GM21423 (cell line): ENCODE results near the gene TANGO2.

Experiments used
- ATAC-seq: cut with Tn5 transposase; IDR thresholded peaks from one replicate; pipeline ENCODE4 v1.9.1; 2021; ENCODE audit warnings: mild to moderate bottlenecking, moderate library complexity; ENCODE audit not compliant: unreplicated experiment

The TANGO2 gene

DNA sequence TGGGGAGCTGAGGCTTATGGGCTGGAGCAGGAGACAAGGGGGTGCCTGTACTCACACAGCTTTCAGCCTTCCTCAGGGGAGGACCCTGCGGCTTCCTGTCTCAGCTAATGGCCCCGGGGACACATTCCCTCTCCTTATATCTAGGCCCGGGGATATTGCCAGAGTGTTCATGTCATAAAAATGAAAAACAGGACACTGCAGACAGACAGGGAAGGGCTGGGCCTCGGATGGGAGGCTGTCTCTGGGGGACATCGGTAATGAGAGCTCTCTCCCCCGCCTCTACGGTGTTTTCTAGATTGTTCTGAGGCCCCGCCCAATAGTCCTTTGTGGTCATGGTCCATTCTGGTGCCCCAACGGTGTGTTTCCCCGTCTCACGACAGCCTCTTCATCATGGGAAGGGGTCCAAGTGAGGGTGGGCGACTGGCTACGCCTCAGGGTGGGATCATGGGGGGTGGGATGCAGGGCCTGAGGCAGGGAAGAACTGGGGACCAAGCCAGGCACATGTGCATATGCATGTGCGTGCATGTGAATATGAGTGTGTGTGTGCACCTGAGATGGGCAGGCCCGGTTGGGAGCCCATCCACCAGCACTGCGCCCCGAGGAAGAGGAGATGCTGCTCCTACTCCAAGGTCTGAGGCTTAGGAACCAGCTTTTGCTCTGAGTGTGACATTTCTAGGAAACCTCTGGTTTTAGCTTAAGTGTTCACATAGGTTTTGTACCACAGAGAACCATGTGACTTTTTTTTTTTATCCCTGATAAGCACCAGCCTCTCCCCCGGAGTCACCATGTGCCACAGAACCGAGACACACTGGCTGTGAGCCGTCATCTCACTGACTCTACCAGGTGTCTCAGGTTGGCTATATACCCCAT, 9.6 kb upstream of the TANGO2 start:
- ATAC-seq = no peak

DNA sequence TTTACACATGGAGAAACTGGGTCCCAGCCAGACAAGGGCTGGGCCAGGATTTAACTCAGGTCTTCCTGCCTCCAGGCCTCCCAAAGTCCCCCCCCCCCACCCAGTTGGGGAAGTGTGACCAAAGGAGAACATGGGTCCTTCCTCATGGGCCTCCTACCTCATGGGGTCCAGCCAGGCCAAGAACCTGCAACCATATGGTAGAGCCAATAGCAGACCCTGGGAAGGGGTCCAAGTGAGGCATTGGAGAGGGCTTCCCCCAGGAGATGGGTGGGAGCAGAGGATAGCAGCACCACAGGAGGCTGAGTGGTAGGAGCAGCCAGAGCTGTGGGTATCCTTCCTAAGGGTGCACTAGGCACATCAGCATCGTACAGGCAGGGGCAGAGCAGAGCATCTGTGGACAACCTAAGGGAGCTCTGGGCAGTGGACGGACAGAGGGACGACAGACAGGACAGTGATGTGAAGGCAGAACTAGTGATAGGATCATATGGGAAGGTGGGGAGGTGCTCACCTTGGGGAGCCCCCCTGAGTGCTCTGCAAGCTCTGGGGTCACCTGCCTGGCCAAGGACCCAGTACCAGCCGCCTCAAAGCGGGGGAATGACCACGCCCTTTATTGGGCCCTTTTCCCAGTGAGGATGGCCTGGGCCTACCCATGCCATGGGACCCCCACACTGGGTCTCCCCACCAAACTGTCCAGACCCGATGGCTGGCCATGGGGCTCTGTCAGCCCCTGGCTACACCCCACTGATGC, 8.7 kb upstream of the TANGO2 start:
- ATAC-seq = no peak

DNA sequence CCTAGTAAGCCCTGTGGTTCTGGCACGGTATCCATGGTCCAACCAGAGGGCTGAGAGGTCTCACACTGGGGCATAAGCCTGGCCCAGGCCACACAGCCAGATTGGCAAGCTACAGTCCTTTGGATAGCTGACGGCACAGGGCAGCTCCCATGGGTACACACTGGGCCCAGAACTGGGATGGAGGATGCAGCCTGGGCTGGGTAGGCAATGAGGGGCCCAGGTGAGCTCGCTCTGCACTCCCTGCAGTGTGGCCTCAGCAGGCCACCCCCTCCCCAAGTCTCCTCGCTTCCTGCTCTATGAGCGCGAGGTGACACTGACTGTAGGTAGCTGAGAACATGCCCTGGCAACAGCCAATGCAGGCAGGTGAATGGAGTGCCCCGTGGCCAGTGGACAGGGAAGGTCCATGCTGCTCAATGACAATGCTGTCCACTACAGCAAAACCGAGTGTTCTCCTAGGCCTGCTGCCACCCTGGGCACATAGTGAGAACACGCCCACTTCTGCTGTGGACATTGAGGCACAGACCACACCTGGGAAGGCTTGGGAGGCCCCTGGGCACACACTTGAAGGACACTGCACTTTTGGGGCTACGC, 8.1 kb upstream of the TANGO2 start:
- no peak for ATAC-seq

DNA sequence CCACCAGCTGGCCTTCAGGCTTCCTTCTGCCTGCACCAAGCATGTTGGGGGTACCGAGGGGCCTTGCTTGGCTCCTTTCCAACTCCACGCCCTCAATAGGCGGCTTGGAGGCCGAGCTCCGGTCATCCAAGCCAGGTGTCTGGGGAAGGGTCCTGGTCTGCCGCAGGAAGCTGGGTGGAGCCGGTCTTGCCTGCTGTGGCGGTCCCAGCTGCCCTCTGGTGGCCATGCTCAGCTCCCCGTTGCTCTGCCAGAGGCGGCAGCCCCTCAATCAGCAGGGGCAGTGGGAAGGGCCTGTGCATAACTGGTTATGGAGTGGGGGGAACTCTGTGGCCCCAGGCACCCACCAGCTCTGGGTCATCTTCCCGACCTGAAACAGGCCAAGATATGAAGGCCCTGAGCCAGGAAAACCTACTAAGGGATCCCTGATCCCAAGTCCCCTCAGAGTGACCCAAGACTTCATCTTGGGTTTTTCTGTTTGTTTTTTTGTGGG, 7.5 kb upstream of the TANGO2 start:
- no peak for ATAC-seq

DNA sequence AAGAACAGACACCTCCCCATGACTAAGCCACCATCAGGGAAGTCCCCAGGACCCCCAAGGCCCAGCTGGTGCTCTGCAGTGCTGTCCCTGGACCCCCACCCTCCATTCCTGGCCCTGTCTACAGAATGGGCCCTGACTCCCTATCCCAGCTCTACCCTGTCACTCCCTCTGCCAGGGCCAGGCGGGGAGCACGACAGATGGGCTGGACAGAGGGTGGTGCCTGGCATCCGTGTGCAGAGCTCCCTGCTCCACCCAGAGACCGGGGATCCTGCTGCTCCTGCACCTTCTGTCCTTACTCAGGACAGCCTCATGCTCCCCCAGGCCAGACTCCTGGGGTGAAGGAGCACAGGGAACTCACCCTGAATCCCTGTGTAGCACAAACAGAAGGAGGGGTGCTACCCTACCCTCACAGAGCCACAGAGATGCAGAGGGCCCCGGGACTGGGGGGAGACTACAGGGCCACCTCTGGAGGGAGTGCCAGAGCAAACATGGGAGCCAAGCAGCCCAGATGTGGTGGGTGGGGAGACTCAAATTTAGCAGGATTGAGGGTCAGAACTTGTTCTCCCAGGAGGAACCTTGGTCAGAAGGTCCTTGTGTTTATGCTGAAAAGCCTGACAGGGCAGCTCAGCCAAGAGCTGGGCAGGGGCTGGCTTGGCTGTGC, 6.3 kb upstream of the TANGO2 start:
- no peak for ATAC-seq

DNA sequence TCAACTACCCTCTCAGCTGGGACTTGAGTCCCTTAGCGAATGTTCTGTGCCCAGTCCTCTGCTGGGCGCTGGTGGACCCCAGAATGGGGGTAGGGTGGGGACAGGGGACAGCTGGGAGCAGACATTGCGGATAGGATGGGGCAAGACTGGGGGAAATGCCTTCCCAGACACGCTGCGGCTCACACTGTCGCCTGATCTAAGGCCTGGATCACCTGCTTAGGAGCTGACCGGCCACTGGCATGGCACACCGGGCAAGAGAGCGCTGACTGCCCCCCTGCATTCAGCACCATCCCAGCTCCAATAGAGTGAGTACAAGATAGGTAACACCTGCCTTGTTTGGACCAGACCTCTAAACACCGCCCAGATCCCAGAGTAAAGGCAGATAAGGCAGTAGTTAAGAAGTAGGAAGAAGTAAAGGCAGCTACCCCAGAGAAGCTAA, 5.7 kb upstream of the TANGO2 start:
- ATAC-seq = no peak

DNA sequence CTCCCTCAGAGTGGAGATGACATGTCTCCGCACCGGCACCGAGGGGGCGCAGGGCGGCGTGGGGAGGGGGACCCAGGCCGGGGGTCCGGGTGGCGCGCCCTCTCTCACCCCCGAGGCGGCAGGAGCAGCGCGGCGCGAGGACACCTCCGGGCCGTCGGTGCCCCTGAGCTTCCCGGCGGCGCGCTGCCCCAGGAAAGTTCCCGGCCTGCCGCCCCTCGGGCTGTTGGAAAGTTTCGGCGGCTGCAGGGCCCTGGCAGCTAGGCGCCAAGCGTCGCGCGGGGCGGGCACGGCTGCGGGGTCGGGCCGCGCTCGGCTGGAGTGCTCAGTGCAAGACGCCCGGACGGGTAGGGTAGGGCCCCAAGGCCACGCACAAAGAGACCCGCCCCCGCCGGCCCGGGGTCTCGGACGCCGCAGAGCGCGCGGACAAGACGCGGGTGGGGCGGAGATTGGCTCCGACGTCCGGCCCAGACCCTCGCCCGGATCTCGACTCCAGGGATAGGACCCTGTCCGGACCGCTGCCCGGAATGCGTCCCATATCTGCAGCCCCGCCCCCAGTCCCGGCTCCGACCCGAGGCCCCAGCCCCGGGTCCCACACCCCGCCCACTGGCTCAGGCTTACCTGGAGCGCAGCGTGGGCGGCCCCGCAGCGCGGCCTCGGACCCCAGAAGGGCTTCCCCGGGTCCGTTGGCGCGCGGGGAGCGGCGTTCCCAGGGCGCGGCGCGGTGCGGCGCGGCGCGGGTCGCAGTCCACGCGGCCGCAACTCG, 4.8 kb upstream of the TANGO2 start:
- no peak for ATAC-seq

DNA sequence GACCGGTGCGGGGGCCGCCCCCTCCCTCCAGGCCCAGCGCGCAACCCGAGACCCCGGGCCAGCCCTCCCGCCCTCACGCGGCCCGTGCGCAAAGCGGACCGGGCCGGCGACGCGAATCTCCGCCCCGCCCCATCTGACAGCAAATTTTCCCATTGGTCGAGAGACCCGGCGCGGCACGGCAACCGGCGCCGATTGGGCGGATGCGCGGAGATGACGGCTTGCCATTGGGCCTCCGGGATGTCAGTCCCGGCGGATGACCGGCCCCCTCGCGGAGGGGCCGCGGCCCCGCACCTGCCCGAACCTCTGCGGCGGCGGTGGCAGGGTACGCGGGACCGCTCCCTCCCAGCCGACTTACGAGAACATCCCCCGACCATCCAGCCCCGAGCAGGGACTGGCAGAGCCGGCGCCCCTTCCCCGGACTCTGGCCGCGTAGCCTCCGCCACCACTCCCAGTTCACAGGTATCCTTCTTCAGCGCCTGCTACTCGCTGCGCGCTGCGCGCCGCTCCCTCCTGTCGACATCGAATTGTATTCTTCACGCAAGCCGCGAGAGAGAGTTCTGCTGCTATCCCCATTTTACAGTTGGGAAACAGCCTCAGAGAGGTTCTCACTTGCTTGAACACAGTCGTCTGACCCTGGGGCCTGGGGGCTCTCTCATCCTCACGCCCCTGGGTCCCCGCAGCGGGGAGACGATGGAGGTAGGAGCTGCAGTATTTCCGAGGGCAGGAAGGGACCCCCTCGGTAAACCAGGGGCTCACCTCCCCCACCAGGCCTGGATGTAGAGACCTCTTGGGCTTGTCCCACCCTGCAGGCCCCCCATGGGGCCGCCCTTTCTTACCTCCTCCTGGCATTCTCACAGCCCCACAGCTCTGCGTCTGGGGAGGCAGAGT, 3.9 kb upstream of the TANGO2 start, which contains the start of gene ARVCF:
Gene ARVCF (minus strand): TSS at position 90 of the 888 bp plus-strand sequence. CDS start 26,029 bp downstream, outside the sequence.
- ATAC-seq = peak; percentile 52

DNA sequence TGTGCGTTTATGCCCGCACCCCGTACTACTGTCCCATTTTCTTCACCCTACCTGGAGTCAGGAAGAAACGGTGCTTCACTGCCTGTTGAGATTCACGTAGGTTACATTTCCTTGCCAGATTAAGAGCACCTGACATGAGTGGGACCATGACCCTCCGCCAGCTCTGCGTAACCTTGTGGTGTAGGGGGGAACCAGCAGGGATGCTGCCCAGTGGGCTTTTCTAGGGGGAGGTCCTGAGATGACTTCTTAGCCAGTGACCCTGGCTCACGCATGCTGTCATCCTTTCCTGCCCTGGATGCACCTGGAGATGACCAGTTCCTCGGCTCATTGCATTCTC, 3.3 kb upstream of the TANGO2 start:
- no peak for ATAC-seq

DNA sequence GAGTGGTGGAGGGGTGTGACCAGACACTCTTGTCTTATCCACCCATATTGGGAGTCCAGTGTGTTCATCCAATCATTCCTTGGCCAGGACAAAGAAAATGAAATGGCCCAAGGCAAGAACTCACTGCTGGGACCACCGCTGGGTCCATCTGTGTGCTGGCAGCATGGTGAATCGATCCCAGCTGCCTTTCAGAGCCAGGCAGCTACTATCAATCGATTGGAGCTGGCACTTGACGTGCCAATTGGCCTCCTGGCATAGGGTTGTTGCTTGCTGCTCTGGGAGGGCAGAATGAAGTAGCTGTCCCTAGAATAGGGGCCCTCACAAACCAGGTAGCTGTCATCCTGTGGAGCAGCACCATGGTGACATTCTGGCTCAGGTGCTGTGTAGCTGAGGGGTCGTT, 2.9 kb upstream of the TANGO2 start:
- no peak for ATAC-seq

DNA sequence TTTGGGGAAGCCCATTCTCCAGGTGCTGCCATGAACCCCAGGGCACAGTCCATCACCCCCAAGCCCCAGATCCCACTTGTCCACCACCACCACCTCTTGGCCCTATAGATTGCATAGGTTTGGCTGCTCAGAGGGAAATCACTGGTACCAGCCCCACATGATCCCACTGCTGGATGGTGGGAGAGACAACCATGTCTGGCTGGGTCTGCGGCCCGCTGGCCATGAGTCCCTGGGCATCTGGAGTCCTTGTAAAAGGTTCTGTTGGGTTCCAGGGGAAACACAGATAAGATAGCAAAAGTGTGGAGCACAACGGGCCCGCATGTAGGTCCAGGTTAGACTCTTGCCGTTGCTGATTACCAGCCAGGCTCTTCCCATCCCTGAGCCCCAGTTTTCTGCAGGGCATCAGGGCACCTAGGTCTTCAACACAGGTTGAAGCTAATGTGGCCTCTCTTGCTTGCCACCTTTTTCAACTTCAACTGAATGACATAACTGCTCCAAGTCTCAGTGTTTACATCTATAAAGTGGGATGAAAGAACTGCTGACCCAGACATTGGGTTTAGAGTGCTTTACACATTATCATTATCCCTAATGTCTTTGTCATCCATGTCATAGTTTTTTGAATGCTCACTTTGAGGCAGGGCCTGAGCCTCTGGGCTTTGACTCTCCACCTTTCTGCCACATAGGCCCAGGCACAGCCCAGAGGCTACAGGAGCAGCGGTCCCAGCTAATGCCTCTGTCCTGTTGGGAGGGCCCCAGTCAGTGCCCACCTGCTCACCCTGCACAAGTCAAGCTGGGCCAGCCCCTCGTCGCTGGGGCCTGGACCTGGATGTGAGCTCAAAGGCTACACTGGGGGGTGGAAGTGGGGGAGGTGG, 1.0 kb upstream of the TANGO2 start:
- ATAC-seq = no peak

DNA sequence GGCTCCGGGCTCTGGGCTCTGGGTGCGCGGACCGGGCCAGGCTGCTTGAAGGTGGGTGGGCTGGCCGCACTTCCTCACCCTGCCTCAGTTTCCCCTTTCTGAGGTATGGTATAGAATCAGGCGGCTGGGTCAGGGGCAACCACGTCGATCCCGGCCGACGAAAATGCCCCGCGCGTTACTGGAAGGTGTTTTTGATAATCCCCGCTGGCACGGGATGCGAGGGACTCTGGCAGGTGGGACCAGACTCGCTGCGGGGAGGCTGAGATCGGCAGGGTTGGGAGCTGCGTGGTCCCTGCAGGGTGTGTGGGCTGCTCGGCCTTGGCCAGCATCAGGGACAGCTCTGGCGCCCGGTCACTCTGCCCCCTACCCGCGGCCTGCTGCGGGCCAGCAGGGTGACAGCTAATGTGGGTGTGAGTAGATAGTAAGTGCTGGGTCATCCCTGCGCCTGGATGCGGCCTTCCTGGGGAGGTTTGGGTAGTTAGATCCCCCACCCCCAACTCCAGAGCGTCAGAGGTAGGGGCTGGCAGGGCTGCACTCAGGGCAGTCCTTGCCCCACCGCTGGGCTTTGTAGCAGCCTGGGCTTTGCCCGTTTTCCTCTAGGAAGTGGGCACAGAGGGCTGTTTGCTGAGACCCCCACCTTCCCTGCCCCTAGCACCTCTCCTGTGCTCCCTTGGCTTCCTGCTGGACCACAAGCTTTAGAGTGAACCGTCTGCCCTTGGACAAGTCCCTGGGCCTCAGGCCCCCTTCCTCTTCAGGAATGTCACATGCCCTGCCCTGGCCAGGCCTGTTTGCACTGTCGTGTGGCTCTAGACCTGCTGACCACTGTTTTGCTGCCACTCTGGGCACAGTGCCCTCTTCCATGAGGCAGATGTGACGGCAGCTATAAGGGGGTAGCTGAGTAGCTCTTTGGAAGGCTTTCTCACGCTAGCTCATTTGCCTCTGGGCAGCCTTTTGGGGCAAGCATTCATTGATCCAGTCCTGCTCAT, 579 bp downstream of the TANGO2 start:
- peak; percentile 9 for ATAC-seq

DNA sequence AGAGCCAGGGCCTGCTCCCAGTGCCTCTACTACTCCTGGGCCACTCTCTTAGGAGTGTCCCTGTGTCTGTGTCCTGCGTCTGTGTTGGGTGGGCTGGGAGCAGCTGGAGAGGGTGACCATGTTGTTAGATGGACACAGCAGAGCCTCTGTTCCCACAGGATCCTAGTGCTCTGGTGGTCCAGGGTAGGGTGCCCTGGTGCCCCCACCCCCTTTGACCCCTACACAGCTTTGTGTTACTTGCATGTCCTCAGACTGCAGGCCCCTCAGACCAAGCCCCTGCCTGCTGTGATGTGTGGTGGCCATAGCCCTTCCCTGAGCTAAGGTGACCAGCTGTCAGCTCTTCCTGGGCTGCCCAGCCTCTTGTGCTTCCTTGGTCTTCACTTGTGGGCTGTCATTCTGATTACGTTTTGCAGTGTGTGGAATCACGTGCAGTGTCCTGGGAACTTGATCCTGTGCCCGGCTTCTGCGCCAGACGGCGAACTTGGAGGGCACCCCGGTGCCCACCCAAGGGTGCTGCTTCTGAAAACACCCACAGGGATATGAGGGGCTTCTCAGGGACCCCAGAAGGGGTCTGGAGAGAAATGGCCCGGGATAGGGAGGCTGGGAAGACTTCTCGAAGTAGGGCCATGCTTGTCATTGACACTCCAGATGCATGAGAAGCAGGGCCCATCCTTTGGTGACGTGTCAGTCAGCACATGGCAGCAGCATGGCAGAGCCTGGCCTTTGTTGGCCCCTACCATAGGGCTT, 1.5 kb downstream of the TANGO2 start:
- no peak for ATAC-seq

DNA sequence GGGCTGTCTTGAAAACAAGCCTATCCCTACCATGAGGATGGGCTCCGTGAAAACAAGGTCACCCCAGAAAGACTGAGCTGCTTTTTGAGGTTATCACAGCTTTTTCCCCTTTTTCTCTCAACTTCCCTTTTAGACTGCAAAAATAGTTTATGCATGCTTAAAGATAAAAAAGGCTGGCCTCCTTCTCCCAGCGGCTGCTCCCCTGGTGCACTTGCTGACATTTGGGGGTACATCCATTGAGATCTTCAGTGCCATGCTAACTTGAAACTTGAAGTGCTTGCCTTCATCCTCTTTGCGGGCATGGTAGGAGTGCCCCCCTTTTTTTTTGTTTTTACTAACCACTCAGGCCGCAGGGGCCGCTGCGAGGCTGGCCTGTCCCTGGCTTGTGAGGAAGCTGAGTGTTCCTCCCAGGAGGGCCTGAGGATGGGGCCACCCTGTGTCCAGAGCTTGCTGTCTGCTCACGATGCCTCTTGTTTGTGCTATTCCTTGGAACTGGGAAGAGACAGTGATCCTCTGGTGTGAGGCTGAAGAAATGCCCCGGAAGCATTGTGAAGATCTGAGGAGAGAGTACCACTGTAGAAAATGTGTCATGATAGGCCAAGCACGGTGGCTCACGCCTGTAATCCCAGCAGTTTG, 2.2 kb downstream of the TANGO2 start:
- ATAC-seq = no peak

DNA sequence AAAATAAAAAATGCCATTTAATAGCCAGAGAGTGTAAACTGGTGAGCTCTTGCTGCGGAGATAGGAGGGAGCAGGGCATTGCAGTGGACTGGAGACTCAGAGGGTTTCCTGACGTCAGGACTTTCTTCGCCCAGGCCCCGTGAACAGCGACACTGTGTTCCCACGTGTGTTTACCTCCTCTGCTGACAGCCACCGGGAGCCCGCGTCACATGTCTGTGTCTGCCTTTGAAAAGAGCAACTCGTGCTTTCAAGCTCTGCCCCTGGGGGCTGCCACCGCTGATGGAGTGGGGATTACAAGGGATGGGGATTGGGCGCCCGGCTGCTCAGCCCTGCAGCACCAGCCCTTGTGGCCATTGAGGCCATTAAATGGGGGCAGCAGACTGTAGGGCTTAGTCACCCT, 3.3 kb downstream of the TANGO2 start:
- no peak for ATAC-seq
